ENCODE data around the gene SCGB3A1. TPM values are rescaled to one million over a fixed set of nuclear protein-coding genes. Genes with fewer than 3 reads are reported as not detected.

SCGB3A1 gene, protein sequence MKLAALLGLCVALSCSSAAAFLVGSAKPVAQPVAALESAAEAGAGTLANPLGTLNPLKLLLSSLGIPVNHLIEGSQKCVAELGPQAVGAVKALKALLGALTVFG
- total RNA-seq: 0.88 TPM

DNA sequence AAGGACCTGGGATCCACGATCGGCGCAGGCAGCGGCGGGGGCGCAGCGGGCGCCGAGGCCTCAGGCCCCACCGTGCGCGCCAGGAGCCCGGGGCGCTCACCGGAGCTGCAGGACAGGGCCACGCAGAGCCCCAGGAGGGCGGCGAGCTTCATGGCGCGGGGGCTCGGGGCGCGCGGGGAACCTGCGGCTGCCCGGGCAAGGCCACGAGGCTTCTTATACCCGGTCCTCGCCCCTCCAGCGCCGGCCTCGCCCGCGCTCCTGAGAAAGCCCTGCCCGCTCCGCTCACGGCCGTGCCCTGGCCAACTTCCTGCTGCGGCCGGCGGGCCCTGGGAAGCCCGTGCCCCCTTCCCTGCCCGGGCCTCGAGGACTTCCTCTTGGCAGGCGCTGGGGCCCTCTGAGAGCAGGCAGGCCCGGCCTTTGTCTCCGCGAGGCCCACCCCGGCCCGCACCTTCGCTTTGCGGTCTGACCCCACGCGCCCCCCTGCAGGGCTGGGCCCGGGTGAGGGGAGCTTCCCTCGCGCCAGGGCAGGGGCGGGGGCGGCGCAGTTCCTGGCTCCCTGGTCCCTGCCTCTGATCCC is at the start of gene SCGB3A1:
SCGB3A1 (minus strand) TSS at position 189 of the 577 bp plus-strand sequence; CDS start at position 152, 37 bp downstream.

Other genes starting within 250 kb of the SCGB3A1 start
- gene GFPT2, start 238.2 kb downstream of the SCGB3A1 start, total RNA-seq: 11.9 TPM
- 36.4 TPM for gene CNOT6, start 97.1 kb downstream of the SCGB3A1 start, total RNA-seq
- gene FLT4, start 58.1 kb upstream of the SCGB3A1 start, total RNA-seq: 39.1 TPM
- gene OR2Y1, start 148.6 kb upstream of the SCGB3A1 start, total RNA-seq: not detected
- gene MGAT1, start 211.3 kb upstream of the SCGB3A1 start, total RNA-seq: 103 TPM